Midbrain (tissue), 1 donor: ENCODE measurements around the gene MNX1.

ENCODE experiments used
- DNase-seq: peaks from one replicate; lab custom pipeline; 2025; lab: John Stamatoyannopoulos, UW

The MNX1 gene

DNA sequence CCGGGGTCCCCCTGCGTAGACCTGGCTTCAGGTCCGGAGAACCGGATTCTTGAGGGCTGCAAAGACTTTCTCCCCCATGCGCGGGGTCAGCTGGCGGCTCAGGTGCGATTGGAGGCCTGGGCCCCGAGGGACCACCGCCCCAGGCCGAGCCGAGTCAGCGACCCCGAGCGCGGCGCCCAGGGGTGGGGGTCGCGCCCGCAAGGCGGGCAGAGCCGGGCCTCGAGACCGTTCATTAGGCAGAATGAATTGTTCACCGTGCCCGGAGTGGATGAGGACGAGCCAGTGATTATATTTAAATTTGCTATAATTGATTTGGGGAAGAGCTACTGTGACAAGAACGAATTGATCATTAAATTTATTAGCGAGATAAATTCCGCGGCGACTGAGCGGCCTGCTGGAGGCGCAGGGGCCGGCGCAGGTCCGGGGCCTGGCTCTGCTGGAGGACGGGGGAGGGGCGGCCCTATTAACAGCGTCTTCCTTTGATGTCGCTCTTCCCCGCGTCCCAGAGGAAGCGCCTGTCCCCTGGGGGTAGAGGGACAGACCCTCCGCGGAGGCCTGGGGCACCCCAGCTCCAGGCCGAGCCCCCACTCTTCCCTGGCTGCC, 7.5 kb downstream of the MNX1 start:
- no peak for DNase-seq

DNA sequence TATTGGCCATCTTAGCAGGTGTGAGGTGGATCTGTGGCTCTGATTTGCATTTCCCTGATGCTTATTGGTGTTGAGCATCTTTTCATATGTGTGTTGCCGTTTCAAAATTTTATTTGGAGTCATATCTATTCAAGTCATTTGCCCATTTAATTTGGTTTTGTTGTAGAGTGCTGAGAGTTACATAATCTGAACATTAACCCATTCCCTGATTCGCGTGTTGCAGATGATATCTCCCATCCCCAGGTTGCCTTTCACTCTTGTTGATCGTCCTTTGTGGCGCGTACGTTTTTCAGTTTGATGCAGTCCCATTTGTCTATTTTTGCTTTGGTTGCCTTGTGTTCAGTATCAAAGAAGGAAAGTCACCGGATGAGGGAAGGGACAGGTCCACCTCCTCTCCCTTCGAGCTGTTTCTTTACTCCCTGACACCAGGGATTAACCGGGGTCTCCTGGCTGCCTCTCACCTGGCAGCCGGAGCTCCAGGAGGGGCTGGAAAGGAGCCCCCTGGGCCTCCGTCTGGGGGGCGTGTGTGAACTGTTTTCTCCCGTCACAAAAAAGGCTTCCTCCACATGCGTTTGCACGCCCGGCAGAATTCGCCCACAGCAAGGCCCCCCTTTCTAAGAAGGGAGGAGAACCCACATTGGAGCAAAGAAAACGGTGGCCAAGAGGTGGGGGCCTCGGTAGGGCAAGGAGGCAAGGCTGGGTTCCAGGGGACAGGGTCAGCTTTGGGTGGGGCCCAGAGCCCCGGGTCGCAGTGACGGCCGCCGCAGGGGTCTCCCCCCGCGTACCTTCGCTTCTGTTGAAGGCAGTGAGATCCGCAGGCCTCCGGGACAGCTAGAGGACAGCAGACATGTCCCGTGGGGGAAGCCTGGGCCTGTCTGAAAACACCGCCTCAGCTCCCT, 8.3 kb downstream of the MNX1 start:
- DNase-seq: no peak

GRCh38 chr7:157000741-157001653, 9.5 kb downstream of the MNX1 start:
- no peak for DNase-seq

- no peak for DNase-seq
These were observed 10.3 kb downstream of the MNX1 start for GRCh38 chr7:156999958-157000726.

- no peak for DNase-seq
These were observed 11.2 kb downstream of the MNX1 start for GRCh38 chr7:156998988-156999957.

- DNase-seq: no peak
These were observed 16.0 kb downstream of the MNX1 start for GRCh38 chr7:156994417-156994816.

DNA sequence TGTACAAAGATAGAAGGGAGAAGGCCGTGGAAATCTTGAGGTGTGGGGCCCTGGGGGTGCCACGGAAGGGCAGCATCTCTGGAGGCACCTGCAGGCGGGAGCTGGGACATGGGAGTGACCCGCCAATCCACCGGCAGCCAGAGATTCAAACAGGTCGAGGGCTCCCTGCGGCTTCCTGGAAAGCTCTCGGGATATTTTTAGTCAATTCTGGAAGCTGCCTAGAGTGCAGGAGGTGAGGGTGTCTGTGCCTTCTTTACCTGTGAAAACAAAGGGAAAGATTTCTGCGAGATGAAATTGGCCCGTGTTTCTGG, 16.6 kb downstream of the MNX1 start:
- DNase-seq: no peak

- DNase-seq: no peak
These were observed 17.2 kb downstream of the MNX1 start for GRCh38 chr7:156993021-156993924.

DNA sequence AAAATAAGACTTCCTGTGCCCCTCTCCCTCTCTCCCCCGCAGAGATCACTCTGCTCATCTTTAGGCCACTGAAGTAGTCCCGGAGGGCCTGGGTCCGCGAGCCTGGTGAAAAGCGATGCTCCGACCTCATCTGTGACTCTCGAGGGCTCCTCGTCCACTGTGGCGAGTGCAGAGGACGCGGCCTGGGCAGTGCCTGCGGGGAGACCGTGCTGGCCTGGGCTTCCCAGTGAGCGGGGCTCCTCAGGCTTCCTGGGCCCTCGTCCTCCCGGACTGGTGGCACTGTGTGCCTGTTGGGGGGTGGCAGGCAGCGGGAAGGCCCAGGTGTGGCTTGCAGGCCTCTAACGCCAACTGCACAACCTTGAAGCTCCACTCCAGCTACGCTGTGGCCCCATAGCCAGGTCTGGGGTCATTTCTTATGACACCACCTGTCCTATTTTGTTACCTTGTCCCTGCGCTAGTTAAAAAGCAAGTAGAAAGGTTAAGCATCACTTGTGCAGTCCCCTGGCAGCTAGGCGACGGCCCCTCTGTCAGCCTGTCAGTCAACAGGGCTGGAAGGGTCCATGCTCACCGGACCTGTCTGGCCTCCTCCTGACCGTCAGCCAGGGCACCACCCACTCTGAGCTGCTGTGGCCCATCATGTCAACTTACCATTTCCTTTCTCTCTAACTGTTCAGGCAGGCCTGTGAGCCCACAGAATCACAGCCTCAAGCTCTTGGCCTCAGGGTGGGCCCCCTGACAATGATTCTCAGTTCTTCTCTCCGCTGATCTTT, 20.5 kb downstream of the MNX1 start:
- DNase-seq: no peak

DNA sequence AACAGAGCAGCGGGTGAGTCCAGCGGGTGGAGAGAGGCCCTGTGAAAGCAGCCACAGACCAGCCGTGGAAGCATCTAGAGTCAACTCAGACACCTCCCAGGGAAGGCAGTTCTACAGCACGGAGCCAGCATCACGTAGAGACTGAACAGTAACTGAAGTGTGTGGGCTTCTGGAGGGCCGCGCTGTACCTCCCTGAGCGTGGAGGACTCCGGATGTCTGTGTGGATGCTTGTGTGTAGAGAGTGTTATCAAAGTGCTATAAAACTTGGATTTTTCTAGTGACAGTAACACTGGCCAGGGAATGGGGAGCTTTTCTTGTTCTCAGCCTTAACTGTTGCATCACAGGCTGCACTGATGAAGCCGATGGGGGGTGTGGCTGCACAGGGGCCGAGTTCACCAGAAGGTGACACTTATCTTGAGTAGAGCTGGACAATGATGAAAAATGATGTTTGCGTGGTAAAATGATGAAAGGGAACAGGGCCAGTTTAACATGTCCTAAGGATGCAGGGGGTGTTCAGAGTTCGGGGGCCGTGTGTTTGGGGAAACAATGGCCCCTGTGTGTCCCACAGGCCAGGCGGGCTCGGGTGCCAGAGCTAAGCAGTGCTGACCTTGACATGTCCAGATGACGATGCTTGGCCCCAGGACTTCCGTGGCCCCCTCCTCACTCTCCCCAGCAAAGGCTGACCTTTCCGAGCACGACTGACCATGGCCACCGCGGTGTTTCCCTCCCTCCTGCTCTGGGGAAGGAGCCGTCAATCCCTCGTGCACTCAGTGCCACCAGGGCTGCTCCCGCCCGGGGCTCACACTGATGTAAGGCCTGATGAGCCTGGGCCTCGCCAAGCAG, 21.9 kb downstream of the MNX1 start:
- no peak for DNase-seq

GRCh38 chr7:156986378-156986777, 24.1 kb downstream of the MNX1 start:
- DNase-seq: no peak

- no peak for DNase-seq
These were observed 25.1 kb downstream of the MNX1 start for GRCh38 chr7:156985101-156985992.

DNA sequence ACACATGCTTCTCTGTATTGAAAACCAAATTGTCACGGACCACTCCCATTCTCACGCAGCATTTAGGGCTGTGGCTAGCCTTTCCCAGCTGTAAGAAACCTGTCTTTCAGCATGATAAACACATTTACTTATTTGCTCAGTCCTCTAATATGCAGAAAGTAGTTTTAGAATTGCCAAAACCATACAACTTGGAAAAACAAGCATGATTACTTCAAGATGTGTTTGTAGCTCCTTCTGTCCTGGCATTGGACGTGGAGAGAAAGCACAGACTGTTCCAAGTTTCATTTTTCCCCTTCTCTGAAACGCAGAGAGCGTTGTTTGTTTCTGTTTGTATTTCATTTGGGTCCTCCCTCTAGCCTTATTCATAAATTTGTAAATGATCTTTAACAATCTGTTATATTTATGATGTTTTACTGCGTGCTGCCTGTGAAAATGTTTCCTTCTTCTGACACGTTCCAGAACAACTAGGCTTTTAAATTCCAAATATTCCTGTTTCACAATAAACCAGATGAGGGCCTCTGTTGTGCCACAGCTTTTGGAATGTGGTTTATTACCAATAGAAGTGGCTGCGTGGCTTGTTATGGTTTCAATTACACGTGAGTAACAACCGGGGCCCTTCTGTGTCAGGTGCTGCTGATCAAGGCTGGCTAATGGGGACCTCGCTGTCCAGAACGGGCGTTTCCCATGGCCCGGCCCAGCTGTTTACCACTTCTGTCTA, 26.1 kb downstream of the MNX1 start:
- DNase-seq: no peak

DNA sequence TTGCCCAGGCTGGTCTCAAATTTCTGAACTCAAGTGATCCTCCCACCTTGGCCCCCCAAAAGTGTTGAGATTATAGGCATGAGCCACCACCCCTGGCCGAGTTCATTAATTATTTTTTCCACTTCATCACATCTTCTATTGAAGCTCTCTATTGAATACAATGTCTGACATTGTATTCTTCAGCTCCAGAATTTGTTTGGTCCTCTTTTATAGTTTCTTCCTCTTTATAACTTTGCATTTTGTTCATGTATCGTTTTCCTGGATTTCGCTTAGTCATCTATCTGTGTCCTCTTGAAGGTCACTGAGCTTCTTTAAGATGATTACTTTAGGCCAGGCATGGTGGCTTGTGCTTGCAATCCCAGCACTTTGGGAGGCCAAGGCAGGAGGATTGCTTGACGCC, 30.8 kb downstream of the MNX1 start:
- no peak for DNase-seq

DNA sequence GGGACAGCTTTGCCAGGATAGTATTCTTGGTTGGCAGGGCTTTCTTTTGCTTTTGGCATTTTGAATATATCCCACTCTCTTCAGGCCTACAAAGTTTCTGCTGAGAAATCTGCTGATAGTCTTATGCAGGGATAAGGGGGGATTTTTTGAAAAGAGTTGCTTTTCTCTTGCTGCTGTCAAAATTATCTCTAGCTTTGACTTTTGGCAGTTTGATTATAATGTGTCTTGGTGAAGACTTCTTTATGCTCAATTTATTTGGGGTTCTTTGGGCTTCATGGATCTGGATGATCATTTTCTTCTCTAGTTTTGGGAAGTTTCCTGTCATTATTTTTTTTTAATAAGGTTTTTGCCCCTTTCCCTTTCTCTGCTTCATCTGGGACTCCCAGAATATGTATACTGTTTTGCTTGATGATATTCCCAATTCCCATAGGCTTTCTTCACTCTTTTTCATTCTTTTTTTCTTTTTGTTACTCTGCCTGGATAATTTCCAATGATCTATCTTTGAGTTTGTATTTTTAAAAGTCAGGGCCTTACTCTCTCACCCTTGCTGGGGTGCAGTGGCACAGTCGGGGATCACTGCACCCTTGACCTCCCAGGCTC, 31.4 kb downstream of the MNX1 start:
- DNase-seq: no peak

GRCh38 chr7:156975620-156976019, 34.8 kb downstream of the MNX1 start:
- DNase-seq: no peak
